Measurements from ENCODE around the gene BTBD10.

Gene BTBD10

GRCh38 chr11:13465909-13466371 lies 2.9 kb upstream of the BTBD10 start:
- peak; percentile 71 for DNase-seq (ENCODE audit: low read depth)
- no peak overlapping the region for H3K4me3 ChIP-seq (replicated peaks; ENCODE audit: low read depth, low read length)
- TF ChIP-seq CTCF (IDR thresholded peaks at IDR 0.05; ENCODE audit: low read length, missing control alignments) = peak; percentile 63

- no peak for DNase-seq (ENCODE audit: low read depth)
- H3K4me3 ChIP-seq (replicated peaks; ENCODE audit: low read depth, low read length) = peak overlapping the region; percentile 87
- TF ChIP-seq CTCF (IDR thresholded peaks at IDR 0.05; ENCODE audit: low read length, missing control alignments) = no peak
Observed at GRCh38 chr11:13463779-13464290, 813 bp upstream of the BTBD10 start.

- H3K4me3 ChIP-seq (replicated peaks; ENCODE audit: low read depth, low read length) = peak overlapping the region; percentile 87
- TF ChIP-seq CTCF (IDR thresholded peaks at IDR 0.05; ENCODE audit: low read length, missing control alignments) = no peak
- DNase-seq (ENCODE audit: low read depth) = peak; percentile 28
Observed at GRCh38 chr11:13462311-13462900, 616 bp downstream of the BTBD10 start.

- no peak for TF ChIP-seq CTCF (IDR thresholded peaks at IDR 0.05; ENCODE audit: low read length, missing control alignments)
- DNase-seq (ENCODE audit: low read depth) = no peak
- H3K4me3 ChIP-seq (replicated peaks; ENCODE audit: low read depth, low read length) = no peak overlapping the region
Observed at GRCh38 chr11:13461291-13461690, 1.7 kb downstream of the BTBD10 start.

- DNase-seq (ENCODE audit: low read depth) = no peak
- no peak overlapping the region for H3K4me3 ChIP-seq (replicated peaks; ENCODE audit: low read depth, low read length)
- TF ChIP-seq CTCF (IDR thresholded peaks at IDR 0.05; ENCODE audit: low read length, missing control alignments) = no peak
Observed at GRCh38 chr11:13450832-13451397, 12.1 kb downstream of the BTBD10 start.

GRCh38 chr11:13449522-13449921 lies 13.5 kb downstream of the BTBD10 start:
- no peak for DNase-seq (ENCODE audit: low read depth)
- H3K4me3 ChIP-seq (replicated peaks; ENCODE audit: low read depth, low read length) = no peak overlapping the region
- TF ChIP-seq CTCF (IDR thresholded peaks at IDR 0.05; ENCODE audit: low read length, missing control alignments) = no peak

GRCh38 chr11:13448876-13449275 lies 14.1 kb downstream of the BTBD10 start:
- TF ChIP-seq CTCF (IDR thresholded peaks at IDR 0.05; ENCODE audit: low read length, missing control alignments) = no peak
- DNase-seq (ENCODE audit: low read depth) = peak; percentile 83
- no peak overlapping the region for H3K4me3 ChIP-seq (replicated peaks; ENCODE audit: low read depth, low read length)
